Neural progenitor cell (in vitro differentiated cells): ENCODE results near the gene ZYX. TPM values are rescaled to one million over a fixed set of nuclear protein-coding genes. Genes with fewer than 3 reads are reported as not detected.
A peak's percentile ranks its signal among the peaks of the same experiment; 100 is the strongest.

Experiments used
- DNase-seq: peaks from one replicate; pipeline ENCODE4 v3.0.0-alpha.2; 2016; ENCODE audit warnings: low spot score
- H2AFZ ChIP-seq: fragments of 200-600 bp; sonication (generic); replicated peaks from 2 replicates; pipeline ENCODE4 v1.6.1; 2016; ENCODE audit warnings: antibody characterized with exemption
- H3F3A ChIP-seq: fragments of 200-600 bp; sonication (generic); 2 replicates; pipeline ENCODE4 v1.6.1; 2016; ENCODE audit warnings: antibody characterized with exemption, low read depth
- H3K27ac ChIP-seq: fragments of 200-600 bp; sonication (generic); 2 replicates; pipeline ENCODE4 v1.5.1; 2016; ENCODE audit warnings: mild to moderate bottlenecking
- H3K27me3 ChIP-seq: fragments of 200-600 bp; sonication (generic); 2 replicates; pipeline ENCODE4 v1.6.1; 2016; ENCODE audit warnings: mild to moderate bottlenecking, moderate library complexity
- H3K36me3 ChIP-seq: fragments of 200-600 bp; sonication (generic); 2 replicates; pipeline ENCODE4 v1.5.1; 2016
- H3K4me1 ChIP-seq: fragments of 200-600 bp; sonication (generic); 2 replicates; pipeline ENCODE4 v1.6.1; 2016; ENCODE audit warnings: mixed run types
- H3K4me2 ChIP-seq: fragments of 200-600 bp; sonication (generic); 2 replicates; pipeline ENCODE4 v1.6.1; 2016
- H3K4me3 ChIP-seq: fragments of 200-600 bp; sonication (generic); 2 replicates; pipeline ENCODE4 v1.5.1; 2016
- H3K79me2 ChIP-seq: fragments of 200-600 bp; sonication (generic); 2 replicates; pipeline ENCODE4 v1.6.1; 2016; ENCODE audit warnings: low read depth
- H3K9ac ChIP-seq: fragments of 200-600 bp; sonication (generic); 2 replicates; pipeline ENCODE4 v1.6.1; 2016
- H3K9me3 ChIP-seq: fragments of 200-600 bp; sonication (generic); 2 replicates; pipeline ENCODE4 v1.5.1; 2016; ENCODE audit warnings: low read depth
- H4K20me1 ChIP-seq: fragments of 200-600 bp; sonication (generic); 2 replicates; pipeline ENCODE4 v1.6.1; 2016; ENCODE audit warnings: low read depth
- H3K27ac Mint-ChIP-seq: 3 replicates; pipeline ENCODE4 v1.8.0; 2021; ENCODE audit warnings: mixed read lengths
- H3K27me3 Mint-ChIP-seq: 2 replicates; pipeline ENCODE4 v1.8.0; 2022; ENCODE audit warnings: low read depth, mild to moderate bottlenecking, inconsistent platforms, moderate library complexity, mixed read lengths; ENCODE audit not compliant: insufficient read depth
- H3K36me3 Mint-ChIP-seq: 3 replicates; pipeline ENCODE4 v1.8.0; 2021; ENCODE audit warnings: mixed read lengths
- H3K4me1 Mint-ChIP-seq: 3 replicates; pipeline ENCODE4 v1.8.0; 2021; ENCODE audit warnings: mixed read lengths
- H3K4me3 Mint-ChIP-seq: 3 replicates; pipeline ENCODE4 v1.8.0; 2021; ENCODE audit warnings: mild to moderate bottlenecking, moderate library complexity, mixed read lengths
- H3K9me3 Mint-ChIP-seq: 3 replicates; pipeline ENCODE4 v1.8.0; 2020; ENCODE audit warnings: mixed read lengths
- CTCF ChIP-seq: fragments of 200-600 bp; sonication (generic); IDR thresholded peaks from 2 replicates; pipeline ENCODE4 v1.5.1; 2017; ENCODE audit warnings: antibody characterized with exemption, mild to moderate bottlenecking
- EZH2 ChIP-seq: fragments of 200-600 bp; sonication (generic); IDR thresholded peaks from 2 replicates; pipeline ENCODE4 v1.6.1; 2017; ENCODE audit warnings: antibody characterized with exemption, mild to moderate bottlenecking, moderate library complexity
- EZH2phosphoT487 ChIP-seq: fragments of 200-600 bp; sonication (generic); IDR thresholded peaks from 2 replicates; pipeline ENCODE4 v1.6.1; 2017; ENCODE audit warnings: antibody characterized with exemption
- total RNA-seq: library from RNA; depleted of rRNA; stranded (reverse); fragments of >200 nt; gene quantifications from 2 replicates; pipeline ENCODE4 v1.2.3, GENCODE V29; 2015; ENCODE audit warnings: low replicate concordance

Gene ZYX
- total RNA-seq, 1 donor from 2014 or later = 5.2 TPM

- H3K4me2 ChIP-seq = peak overlapping the region; percentile 91
- no peaks in the 10 kb centered on the region for H3K36me3 ChIP-seq
- H3K4me3 ChIP-seq = peak overlapping the region; percentile 53
- H4K20me1 ChIP-seq = no peaks in the 10 kb centered on the region
- peaks cover 24% of the 10 kb centered on the region for H3K4me1 ChIP-seq
- H3K9ac ChIP-seq = no peak overlapping the region
- H3K27me3 ChIP-seq = peaks cover 9% of the 10 kb centered on the region
- Mint-ChIP-seq H3K27ac (no peak overlapping the region), H3K4me3 (no peak overlapping the region), H3K27me3 (peaks cover 15% of the 10 kb centered on the region), H3K4me1 (peaks cover 47% of the 10 kb centered on the region), H3K36me3 (no peaks in the 10 kb centered on the region), H3K9me3 (peaks cover 6% of the 10 kb centered on the region)
- no peaks in the 10 kb centered on the region for H3K9me3 ChIP-seq
- DNase-seq = peak; percentile 52
- H2AFZ ChIP-seq = peak overlapping the region; percentile 92
- TF ChIP-seq EZH2 = no peak
- no peak for TF ChIP-seq EZH2phosphoT487
- no peak for TF ChIP-seq CTCF
- H3K79me2 ChIP-seq = no peaks in the 10 kb centered on the region
- no peak overlapping the region for H3K27ac ChIP-seq
- H3F3A ChIP-seq = peaks cover 14% of the 10 kb centered on the region
Measured at GRCh38 chr7:143408252-143408685, 27.1 kb downstream of the ZYX start.

GRCh38 chr7:143408686-143409561, 27.8 kb downstream of the ZYX start, which contains the start of gene EPHA1:
EPHA1 (minus strand) TSS chr7:143408856; CDS start chr7:143408805, 51 bp downstream.
- no peaks in the 10 kb centered on the region for H3K36me3 Mint-ChIP-seq
- H3K9me3 Mint-ChIP-seq = peaks cover 6% of the 10 kb centered on the region
- peak within 1 kb of the TSS; percentile 92 for H2AFZ ChIP-seq
- no peaks in the 10 kb centered on the region for H3K9me3 ChIP-seq
- H3K36me3 ChIP-seq = no peaks in the 10 kb centered on the region
- DNase-seq = peak; percentile 65
- peak within 1 kb of the TSS; percentile 76 for H3K4me3 Mint-ChIP-seq
- TF ChIP-seq EZH2 (no peak), CTCF (peak; percentile 48)
- H3K4me1 ChIP-seq = peaks cover 24% of the 10 kb centered on the region
- H3K4me1 Mint-ChIP-seq = peaks cover 47% of the 10 kb centered on the region
- H3K79me2 ChIP-seq = no peaks in the 10 kb centered on the region
- peaks cover 14% of the 10 kb centered on the region for H3F3A ChIP-seq
- peaks cover 9% of the 10 kb centered on the region for H3K27me3 ChIP-seq
- H3K4me2 ChIP-seq = peak within 1 kb of the TSS; percentile 91
- no peak within 1 kb of the TSS for H3K27ac Mint-ChIP-seq
- H3K27me3 Mint-ChIP-seq = peaks cover 15% of the 10 kb centered on the region
- peak within 1 kb of the TSS; percentile 53 for H3K4me3 ChIP-seq
- H4K20me1 ChIP-seq = no peaks in the 10 kb centered on the region
- no peak within 1 kb of the TSS for H3K9ac ChIP-seq
- H3K27ac ChIP-seq = no peak within 1 kb of the TSS

GRCh38 chr7:143410521-143411004, 29.4 kb downstream of the ZYX start:
- Mint-ChIP-seq H3K9me3 (peaks cover 6% of the 10 kb centered on the region), H3K4me1 (peaks cover 43% of the 10 kb centered on the region), H3K27me3 (peaks cover 15% of the 10 kb centered on the region), H3K27ac (no peak overlapping the region), H3K36me3 (no peaks in the 10 kb centered on the region), H3K4me3 (peak overlapping the region; percentile 76)
- Histone ChIP-seq H3K4me1 (peaks cover 24% of the 10 kb centered on the region), H3K79me2 (no peaks in the 10 kb centered on the region), H2AFZ (peak overlapping the region; percentile 78), H3K4me3 (no peak overlapping the region), H4K20me1 (no peaks in the 10 kb centered on the region), H3K27ac (no peak overlapping the region), H3K9ac (no peak overlapping the region), H3K36me3 (no peaks in the 10 kb centered on the region), H3F3A (peaks cover 14% of the 10 kb centered on the region), H3K4me2 (peak overlapping the region; percentile 14), H3K27me3 (peaks cover 9% of the 10 kb centered on the region), H3K9me3 (no peaks in the 10 kb centered on the region)
- no peak for TF ChIP-seq CTCF
- TF ChIP-seq EZH2phosphoT487 = no peak
- no peak for TF ChIP-seq EZH2
- DNase-seq = no peak
